OCI-LY1 (cell line): ENCODE data around the gene CRK.

ENCODE experiments used
- EZH2 ChIP-seq: fragments of 200-600 bp; sonication (generic), shearing (Covaris generic); IDR thresholded peaks from 2 replicates; pipeline ENCODE4 v1.8.0; 2017; ENCODE audit warnings: borderline replicate concordance, mixed run types, mild to moderate bottlenecking, antibody characterized with exemption, low read length, moderate library complexity, mixed read lengths
- TF ChIP-seq, protein P1 (sequence below): fragments of 200-600 bp; sonication (generic), shearing (Covaris generic); IDR thresholded peaks from 2 replicates; pipeline ENCODE4 v1.5.1; 2017; ENCODE audit warnings: mild to moderate bottlenecking, antibody characterized with exemption, low read length, moderate library complexity, mixed read lengths

- TF ChIP-seq, protein P1, sequence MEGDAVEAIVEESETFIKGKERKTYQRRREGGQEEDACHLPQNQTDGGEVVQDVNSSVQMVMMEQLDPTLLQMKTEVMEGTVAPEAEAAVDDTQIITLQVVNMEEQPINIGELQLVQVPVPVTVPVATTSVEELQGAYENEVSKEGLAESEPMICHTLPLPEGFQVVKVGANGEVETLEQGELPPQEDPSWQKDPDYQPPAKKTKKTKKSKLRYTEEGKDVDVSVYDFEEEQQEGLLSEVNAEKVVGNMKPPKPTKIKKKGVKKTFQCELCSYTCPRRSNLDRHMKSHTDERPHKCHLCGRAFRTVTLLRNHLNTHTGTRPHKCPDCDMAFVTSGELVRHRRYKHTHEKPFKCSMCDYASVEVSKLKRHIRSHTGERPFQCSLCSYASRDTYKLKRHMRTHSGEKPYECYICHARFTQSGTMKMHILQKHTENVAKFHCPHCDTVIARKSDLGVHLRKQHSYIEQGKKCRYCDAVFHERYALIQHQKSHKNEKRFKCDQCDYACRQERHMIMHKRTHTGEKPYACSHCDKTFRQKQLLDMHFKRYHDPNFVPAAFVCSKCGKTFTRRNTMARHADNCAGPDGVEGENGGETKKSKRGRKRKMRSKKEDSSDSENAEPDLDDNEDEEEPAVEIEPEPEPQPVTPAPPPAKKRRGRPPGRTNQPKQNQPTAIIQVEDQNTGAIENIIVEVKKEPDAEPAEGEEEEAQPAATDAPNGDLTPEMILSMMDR: no peak
- TF ChIP-seq EZH2: no peak
Measured at GRCh38 chr17:1446201-1446600, 9.8 kb downstream of the CRK start.
